ENCODE data around the gene SERPINA5. TPM values are rescaled to one million over a fixed set of nuclear protein-coding genes. Genes with fewer than 3 reads are reported as not detected.

SERPINA5 gene
- total RNA-seq, 1 donor from 2014 or later, result 0.50 TPM

DNA sequence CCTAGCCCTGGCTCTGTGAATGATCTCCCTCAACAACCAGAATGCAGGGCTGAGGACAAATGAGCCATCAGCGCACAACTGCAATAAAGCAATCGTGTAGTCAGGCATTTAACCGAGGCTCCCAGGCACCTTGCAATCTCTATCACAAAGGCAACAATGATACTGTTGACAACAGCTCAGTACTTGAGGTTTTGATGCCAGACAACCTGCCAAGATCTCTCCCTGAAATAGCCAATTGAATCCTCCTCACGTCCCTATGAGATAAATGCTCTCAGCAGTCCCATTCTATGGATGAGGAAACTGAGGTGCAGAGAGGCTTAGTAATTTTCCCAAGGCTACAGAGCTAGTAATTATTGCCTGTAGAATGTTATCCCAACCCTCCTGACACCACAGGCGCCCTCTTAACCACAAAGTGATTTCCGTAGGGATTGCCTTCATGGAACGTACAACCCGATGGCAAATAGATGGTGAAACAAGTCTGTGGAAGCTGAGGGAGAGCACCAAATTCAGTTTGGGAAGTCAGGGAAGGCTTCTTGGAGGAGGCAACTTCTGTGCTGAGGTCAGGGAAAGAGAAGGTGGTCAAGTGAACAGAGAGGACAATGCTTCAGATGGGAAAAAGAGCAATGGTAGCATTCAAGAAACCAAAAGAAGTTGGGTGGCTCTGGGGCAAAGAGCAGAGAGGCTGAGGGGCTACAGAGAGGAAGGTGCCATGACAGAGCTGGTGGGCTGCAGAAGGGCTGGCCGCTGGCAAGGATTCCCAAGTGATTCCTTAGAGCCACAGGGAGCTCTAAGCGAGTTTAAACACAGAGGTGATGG is 43.5 kb downstream of the SERPINA5 start:
- H3K9me3 Mint-ChIP-seq (ENCODE audit: low read depth), result peaks cover 8% of the 10 kb centered on the region

GRCh38 chr14:94625353-94625635 is 44.1 kb downstream of the SERPINA5 start:
- peaks cover 6% of the 10 kb centered on the region for H3K27me3 Mint-ChIP-seq (ENCODE audit: low read depth)
- no peak for DNase-seq (ENCODE audit: low spot score)
- no peaks in the 10 kb centered on the region for H3K36me3 Mint-ChIP-seq (ENCODE audit: low read depth)
- no peaks in the 10 kb centered on the region for H3K4me1 Mint-ChIP-seq (ENCODE audit: low read depth)
- H3K4me3 Mint-ChIP-seq (ENCODE audit: unreplicated experiment), result no peak overlapping the region
- no peak overlapping the region for H3K27ac Mint-ChIP-seq (ENCODE audit: unreplicated experiment)
- no peak for TF ChIP-seq CTCF (IDR thresholded peaks at IDR 0.05)
- H3K9me3 Mint-ChIP-seq (ENCODE audit: low read depth), result peaks cover 6% of the 10 kb centered on the region

More for the DNA sequence above, 43.5 kb downstream of the SERPINA5 start:
- TF ChIP-seq CTCF (IDR thresholded peaks at IDR 0.05), result no peak
- H3K27ac Mint-ChIP-seq (ENCODE audit: unreplicated experiment), result no peak overlapping the region
- H3K4me1 Mint-ChIP-seq (ENCODE audit: low read depth), result no peaks in the 10 kb centered on the region
- no peaks in the 10 kb centered on the region for H3K36me3 Mint-ChIP-seq (ENCODE audit: low read depth)
- peaks cover 4% of the 10 kb centered on the region for H3K27me3 Mint-ChIP-seq (ENCODE audit: low read depth)
- DNase-seq (ENCODE audit: low spot score), result no peak
- H3K4me3 Mint-ChIP-seq (ENCODE audit: unreplicated experiment), result no peak overlapping the region

DNA sequence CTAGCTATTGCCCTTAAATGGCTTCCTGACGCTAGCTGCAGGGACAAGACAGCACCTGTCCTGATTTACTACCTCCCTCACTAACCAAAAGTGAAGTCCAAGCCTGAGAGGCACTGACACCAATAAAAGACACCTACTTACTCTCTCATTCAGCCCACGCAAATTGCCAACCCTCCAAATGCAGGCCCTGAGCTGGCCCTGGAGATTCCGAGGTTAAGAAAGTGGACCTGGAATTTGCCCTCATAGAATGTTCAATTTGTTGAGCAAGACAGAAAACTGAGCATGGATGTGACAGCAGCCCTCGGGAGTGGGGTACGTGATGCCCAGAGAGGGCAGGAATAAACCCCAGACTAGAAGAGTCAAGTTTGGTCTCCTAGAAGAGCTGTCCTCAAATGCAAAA is 47.4 kb downstream of the SERPINA5 start:
- no peaks in the 10 kb centered on the region for H3K4me1 Mint-ChIP-seq (ENCODE audit: low read depth)
- no peak for DNase-seq (ENCODE audit: low spot score)

DNA sequence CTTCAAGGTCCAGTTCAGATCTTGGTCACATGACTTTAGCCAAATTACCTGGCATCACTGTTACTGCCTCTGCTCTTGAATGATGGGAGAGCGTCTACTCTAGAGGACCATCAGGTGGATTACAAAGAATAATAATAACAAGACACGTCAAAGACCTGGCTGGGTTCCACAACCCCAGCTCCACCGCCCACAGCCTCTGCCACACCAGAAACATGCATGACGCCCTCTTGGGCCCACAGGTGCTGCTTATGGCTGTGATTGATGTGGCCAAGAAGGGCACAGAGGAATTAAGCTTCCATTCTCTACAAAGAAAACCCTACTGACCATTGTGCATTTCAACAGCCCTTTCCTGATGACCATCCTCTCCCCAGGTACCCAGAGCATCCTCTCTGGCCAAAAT is 49.2 kb downstream of the SERPINA5 start:
- Mint-ChIP-seq H3K4me3 (ENCODE audit: unreplicated experiment) (no peak overlapping the region), H3K4me1 (ENCODE audit: low read depth) (no peaks in the 10 kb centered on the region), H3K9me3 (ENCODE audit: low read depth) (peaks cover 12% of the 10 kb centered on the region)

More for the DNA sequence above, 47.4 kb downstream of the SERPINA5 start:
- Mint-ChIP-seq H3K36me3 (ENCODE audit: low read depth) (no peaks in the 10 kb centered on the region), H3K27ac (ENCODE audit: unreplicated experiment) (no peak overlapping the region), H3K9me3 (ENCODE audit: low read depth) (peaks cover 12% of the 10 kb centered on the region), H3K27me3 (ENCODE audit: low read depth) (peaks cover 10% of the 10 kb centered on the region), H3K4me3 (ENCODE audit: unreplicated experiment) (no peak overlapping the region)
- TF ChIP-seq CTCF (IDR thresholded peaks at IDR 0.05), result no peak

GRCh38 chr14:94631050-94631449 is 49.8 kb downstream of the SERPINA5 start:
- H3K9me3 Mint-ChIP-seq (ENCODE audit: low read depth), result peaks cover 12% of the 10 kb centered on the region
- DNase-seq (ENCODE audit: low spot score), result no peak
- TF ChIP-seq CTCF (IDR thresholded peaks at IDR 0.05), result no peak
- H3K4me3 Mint-ChIP-seq (ENCODE audit: unreplicated experiment), result no peak overlapping the region
- peaks cover 17% of the 10 kb centered on the region for H3K27me3 Mint-ChIP-seq (ENCODE audit: low read depth)
- no peak overlapping the region for H3K27ac Mint-ChIP-seq (ENCODE audit: unreplicated experiment)
- no peaks in the 10 kb centered on the region for H3K36me3 Mint-ChIP-seq (ENCODE audit: low read depth)
- no peaks in the 10 kb centered on the region for H3K4me1 Mint-ChIP-seq (ENCODE audit: low read depth)

More for the DNA sequence above, 49.2 kb downstream of the SERPINA5 start:
- H3K36me3 Mint-ChIP-seq (ENCODE audit: low read depth), result no peaks in the 10 kb centered on the region
- peaks cover 14% of the 10 kb centered on the region for H3K27me3 Mint-ChIP-seq (ENCODE audit: low read depth)
- TF ChIP-seq CTCF (IDR thresholded peaks at IDR 0.05), result no peak
- H3K27ac Mint-ChIP-seq (ENCODE audit: unreplicated experiment), result no peak overlapping the region
- DNase-seq (ENCODE audit: low spot score), result no peak
